ENCODE results near the gene CD9.
"Not testable (repeated sequence)": the region's sequence is repeated elsewhere in the genome, so short reads cannot be mapped to it uniquely, and the experiment has no call there.

Gene CD9

DNA sequence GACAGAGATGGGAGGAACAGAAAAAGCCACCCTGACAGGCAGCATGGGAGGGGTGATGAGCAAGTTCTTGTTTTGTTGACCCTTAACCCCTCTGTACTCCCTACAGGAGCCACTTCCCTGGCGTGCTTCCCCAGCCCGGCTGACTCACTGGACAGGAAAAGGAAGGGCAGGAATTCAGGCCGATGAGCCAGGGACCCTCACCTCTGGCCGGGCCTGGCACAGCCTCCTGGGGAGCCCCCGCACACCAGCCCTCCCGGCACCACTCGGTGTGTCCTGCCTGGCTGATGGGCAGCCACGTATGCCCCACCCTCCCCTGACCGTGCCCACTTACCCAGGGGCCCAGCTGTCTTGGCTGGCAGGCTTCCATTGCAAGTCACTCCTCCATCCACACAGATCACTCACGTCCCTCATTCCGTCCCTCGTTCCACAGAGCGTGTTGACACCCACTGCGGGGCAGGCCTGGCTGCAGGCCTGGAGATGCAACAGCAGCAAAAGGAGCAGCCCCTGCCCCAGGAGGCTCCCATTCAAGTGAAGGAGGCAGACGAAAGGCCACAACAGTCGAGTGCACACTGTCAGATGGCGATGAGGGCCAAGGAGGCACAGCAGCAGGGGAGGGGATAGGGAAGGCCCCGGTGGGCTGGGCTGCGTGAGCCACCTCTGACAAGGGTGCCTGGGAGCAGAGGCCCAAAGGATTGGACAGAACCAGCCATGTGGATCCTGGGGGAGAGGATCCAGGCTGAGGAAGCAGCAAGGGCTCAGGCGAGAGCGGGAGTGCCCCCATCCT lies 19.7 kb upstream of the CD9 start:
- DNase-seq (ENCODE audit: low read depth), result peak; percentile 78

DNA sequence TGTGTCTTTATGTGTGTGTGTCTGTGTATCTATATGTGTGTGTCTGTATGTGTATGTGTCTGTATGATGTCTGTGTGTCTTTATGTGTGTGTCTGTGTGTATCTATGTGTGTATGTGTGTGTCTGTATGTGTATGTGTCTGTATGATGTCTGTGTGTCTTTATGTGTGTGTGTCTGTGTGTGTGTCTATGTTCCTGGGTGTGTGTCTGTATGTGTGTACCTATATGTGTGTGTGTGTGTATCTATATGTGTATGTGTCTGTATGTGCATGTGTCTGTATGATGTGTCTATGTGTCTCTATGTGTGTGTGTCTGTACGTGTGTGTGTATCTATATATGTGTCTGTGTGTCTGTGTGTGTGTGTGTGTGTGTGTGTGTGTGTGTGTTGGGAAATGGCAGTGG lies 19.0 kb upstream of the CD9 start:
- no peak for DNase-seq (ENCODE audit: low read depth)

DNA sequence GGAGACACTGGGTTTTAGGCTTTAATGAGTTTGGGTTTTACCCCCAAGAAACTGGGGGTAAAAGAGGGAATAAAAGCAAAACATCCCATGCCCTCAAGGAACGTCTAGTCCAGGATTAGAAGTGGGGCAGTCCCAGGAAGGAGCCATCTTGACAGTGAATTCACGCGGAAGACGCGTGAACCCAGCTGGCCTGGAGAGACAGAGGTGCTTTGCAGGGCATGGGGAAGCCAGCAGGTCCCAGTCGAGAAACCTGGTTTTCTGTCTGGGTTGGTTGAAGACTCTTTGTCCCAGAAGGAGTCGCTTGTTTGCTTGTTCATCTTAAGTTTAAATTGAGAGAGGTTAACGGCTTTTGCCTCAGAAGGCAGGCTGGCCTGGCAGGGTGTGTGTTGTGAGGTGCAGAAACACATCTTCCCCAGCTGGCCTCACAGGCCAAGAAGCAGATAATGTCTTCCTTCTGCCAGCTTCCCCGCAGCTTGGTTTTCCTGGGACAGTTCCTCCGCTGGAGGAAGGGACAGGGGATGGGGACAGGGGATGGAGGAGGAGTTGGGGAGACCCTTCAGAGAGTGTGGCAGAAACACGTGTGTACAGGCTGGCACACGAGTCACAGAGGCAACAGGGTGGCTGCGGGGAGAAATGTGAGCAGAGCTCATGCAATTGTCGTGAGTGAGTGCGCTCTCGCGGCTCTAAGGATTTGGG lies 18.5 kb upstream of the CD9 start:
- DNase-seq (ENCODE audit: low read depth), result no peak

DNA sequence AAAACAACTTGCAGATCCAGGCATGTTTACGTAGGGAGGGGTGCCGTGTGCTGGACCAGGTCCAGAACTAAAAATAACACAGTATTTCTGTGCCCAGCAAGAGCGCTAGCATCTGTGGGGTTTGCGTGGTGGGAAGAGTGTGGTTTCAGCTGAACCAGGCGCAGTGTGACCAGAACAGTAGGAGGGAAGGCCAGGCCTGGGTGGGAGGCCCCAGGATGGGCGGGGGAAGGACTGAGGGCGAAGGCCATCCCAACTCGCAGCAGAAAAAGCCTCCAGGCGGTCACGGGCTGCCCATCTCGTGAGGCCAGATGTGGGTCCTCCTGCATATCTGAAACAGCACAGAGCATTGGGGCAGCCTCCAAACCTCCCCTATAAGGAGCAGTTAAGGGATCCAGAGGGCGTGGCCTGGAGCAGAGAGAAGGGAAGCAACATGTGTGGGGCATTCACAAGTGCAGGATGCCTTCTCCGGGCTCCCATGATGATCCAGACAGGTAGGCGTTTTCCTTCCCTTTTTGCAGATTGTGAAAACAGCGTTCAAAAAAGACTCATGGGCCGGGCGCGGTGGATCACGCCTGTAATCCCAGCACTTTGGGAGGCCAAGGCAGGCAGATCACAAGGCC lies 17.8 kb upstream of the CD9 start:
- peak; percentile 52 for DNase-seq (ENCODE audit: low read depth)

DNA sequence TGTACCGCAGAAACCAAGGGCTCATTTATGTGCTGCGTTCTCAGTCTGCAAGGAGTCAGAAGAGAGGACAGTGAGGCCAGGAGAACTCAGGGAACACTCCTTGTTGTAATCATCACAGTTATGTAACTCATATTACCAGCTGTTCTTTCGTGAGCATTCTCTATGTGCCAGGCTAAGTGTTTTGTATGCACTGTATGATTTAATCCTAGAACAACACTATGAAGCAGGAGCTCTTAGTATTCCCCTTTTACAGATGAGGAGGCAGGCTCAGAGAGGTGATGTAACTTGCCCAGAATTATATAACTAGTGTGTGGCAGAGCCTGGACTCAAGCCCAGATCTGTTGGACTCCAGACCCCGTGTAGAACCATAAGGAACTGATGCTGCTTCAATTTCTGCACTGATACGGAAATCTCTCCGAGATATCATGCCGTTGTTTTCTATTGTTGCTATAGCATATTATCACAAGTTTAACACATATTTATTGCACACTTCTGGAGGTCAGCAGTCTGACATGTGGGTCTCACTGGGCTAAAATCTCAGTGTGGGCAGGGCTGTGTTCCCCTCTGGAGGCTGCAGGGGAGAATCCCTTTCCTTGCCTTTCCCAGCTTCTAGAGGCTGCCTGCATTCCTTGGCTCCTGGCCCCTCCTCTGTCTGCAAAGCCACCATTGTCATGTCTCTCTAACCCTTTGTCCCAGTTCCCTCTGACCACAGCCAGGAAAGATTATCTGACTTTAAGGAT lies 16.3 kb upstream of the CD9 start:
- DNase-seq (ENCODE audit: low read depth), result peak; percentile 56

DNA sequence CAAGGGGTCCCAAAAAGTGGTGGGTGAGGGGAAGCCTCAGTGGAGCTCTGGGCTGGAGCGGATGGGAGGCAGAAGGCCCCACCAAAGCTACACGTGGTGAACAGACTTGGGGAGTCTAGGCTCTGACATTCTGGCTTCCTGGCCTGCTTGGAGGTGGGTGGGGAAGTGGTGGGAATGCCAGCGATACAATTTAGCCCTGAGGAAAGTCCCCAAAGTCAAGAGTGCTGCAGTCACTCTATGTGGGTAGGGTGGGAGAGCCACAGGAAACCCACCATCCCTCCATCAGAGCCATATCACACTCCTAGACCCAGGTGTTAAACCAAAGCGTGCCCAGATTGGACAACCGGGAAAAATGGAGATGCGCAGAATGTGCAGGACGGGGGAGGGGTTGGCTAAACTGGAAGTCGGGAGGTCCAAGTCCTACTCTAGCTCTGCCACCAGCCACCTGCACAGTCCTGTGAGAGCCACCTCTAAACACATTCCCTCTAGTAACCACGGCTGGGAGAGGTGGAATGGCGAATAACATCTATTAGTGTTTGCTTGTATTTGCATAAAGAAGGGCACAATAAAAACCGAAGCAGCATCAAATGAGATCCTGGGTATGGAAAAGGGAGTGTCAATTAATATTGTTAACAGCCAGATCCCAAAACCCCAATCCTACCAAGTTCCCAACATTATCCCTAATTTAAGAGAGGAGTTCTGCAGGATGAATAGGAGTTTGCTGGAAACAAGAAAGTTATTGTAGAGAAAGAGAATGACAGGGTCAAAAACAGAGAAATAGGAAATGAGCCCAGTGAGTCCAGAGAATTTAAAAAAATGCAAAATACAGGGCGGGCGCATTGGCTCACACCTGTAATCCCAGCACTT lies 14.0 kb upstream of the CD9 start:
- no peak for DNase-seq (ENCODE audit: low read depth)

- DNase-seq (ENCODE audit: low read depth), result no peak
Measured at GRCh38 chr12:6187948-6188793, 12.0 kb upstream of the CD9 start.

DNA sequence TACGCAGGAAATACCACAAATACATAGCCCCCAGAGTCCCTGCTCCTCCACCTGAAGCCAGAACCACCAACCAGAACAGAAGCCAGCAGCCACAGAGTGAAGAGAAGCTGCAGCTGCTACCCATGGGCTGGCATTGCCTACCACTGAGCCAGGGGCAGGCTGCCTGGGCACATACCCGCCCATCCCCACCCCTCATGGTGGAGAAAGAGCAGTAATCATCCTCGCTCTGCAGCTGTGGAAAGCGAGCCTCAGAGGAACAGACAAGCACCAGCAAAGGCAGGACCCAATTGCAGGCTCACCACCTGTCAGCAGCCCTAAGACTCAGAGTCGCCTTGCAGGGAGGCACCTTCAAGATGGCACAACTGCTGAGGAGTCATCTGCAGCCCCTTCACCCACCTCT lies 11.2 kb upstream of the CD9 start:
- DNase-seq (ENCODE audit: low read depth), result no peak

DNA sequence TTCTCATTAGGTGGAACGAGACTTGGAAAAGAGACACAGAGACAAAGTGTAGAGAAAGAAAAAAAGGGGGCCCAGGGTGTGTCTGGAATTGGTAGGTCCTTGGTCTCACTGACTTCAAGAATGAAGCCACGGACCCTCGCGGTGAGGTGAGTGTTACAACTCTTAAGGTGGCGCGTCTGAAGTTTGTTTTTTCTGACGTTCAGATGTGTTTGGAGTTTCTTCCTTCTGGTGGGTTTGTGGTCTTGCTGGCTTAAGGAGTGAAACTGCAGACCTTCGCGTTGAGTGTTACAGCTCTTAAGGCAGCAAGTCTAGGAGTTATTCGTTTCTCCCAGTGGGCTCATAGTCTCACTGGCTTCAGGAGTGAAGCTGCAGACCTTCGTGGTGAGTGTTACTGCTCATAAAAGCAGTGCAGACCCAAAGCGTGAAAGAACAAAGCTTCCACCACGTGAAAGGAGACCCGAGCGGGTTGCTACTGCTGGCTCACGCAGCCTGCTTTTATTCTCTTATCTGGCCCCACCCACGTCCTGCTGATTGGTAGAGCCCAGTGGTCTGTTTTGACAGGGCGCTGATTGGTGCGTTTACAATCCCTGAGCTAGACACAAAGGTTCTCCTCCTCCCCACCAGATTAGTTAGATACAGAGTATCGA lies 10.1 kb upstream of the CD9 start:
- not testable (repeated sequence) for DNase-seq (ENCODE audit: low read depth)

- DNase-seq (ENCODE audit: low read depth), result not testable (repeated sequence)
Measured at GRCh38 chr12:6190767-6191530, 9.3 kb upstream of the CD9 start.

- DNase-seq (ENCODE audit: low read depth), result no peak
Measured at GRCh38 chr12:6192604-6193380, 7.4 kb upstream of the CD9 start.

DNA sequence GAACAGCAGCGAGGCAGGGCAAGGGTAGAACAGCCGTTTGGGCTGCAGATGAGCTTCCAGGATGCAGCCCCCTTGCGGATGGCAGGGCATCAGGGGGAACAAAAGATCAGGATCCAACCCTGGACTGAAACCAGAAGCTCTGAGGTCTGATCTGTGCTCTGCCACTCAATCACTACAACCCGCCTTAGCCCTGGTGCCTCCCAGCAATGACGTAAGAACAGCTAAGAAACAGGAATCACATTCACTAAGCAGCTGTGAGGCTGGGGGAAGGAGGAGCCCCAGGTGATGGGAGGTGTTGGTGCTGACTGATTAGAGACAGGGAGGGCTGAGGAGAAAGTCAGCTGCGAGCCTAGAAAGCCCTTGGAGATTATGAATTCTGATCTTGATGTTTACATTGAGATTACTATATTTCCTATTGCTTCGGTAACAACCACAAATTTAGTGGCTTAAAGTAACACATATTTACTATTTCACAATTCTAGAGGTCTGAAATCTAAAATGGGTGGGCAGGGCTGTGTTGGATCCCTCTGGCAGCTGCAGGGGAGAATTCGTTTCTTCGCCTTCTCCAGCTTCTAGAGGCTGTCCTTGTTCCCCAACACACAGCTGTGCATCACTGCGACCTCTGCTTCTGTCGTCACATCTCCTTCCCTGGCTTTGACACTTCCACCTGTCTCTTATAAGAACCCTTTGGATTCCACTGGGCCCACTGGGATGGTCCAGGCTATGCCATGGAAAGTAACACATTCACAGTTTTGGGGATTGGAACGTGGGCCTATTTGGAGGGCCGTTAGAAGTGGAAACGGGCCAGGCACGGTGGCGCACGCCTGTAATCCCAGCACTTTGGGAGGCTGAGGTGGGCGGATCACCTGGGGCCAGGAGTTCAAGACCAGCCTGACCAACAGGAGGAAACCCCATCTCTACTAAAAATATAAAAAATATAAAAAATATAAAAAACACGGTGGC lies 6.1 kb upstream of the CD9 start:
- peak; percentile 62 for DNase-seq (ENCODE audit: low read depth)

GRCh38 chr12:6195665-6196535 lies 4.3 kb upstream of the CD9 start:
- peak; percentile 55 for DNase-seq (ENCODE audit: low read depth)

- DNase-seq (ENCODE audit: low read depth), result no peak
Measured at GRCh38 chr12:6198051-6198450, 2.1 kb upstream of the CD9 start.

DNA sequence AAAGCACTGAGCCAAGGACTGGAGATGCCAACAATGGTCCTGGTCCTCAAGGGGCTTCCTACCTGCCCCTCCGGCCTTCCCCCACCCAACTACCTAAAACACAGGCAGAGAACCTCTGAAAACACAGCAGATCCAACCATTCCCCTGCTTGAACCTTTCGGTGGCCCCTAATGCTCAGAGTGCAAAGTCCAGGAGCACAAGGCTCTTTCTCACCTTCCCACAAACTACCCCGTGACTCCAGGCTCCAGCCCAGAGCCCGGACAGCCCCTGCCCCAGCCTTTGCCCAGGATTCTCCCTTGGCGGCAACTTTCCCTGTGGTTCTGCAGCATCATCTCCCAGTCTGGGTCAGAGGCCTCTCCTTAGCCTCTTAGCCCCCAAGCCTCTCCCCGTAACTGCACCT lies 1.6 kb upstream of the CD9 start:
- no peak for DNase-seq (ENCODE audit: low read depth)

- no peak for DNase-seq (ENCODE audit: low read depth)
Measured at GRCh38 chr12:6198985-6199530, 1.1 kb upstream of the CD9 start.
